NCI-H2029 (cell line): ENCODE data around the gene MTURN.
"Not testable (repeated sequence)": the region's sequence is repeated elsewhere in the genome, so short reads cannot be mapped to it uniquely, and the experiment has no call there.

Source experiments
- DNase-seq: peaks from one replicate; lab custom pipeline; 2025; lab: John Stamatoyannopoulos, UW

MTURN gene

GRCh38 chr7:30180718-30181117, 45.9 kb downstream of the MTURN start:
- no peak for DNase-seq

GRCh38 chr7:30181211-30181610, 46.4 kb downstream of the MTURN start:
- no peak for DNase-seq

- no peak for DNase-seq
Measured at GRCh38 chr7:30181736-30182522, 47.1 kb downstream of the MTURN start.

GRCh38 chr7:30182814-30183213, 48.0 kb downstream of the MTURN start:
- no peak for DNase-seq

- no peak for DNase-seq
Measured at GRCh38 chr7:30183749-30184369, 49.1 kb downstream of the MTURN start.

GRCh38 chr7:30184791-30185487, 50.2 kb downstream of the MTURN start:
- no peak for DNase-seq

- DNase-seq, result no peak
Measured at GRCh38 chr7:30185496-30185895, 50.7 kb downstream of the MTURN start.

GRCh38 chr7:30186725-30187124, 51.9 kb downstream of the MTURN start:
- DNase-seq, result no peak

- DNase-seq, result no peak
Measured at GRCh38 chr7:30187513-30187912, 52.7 kb downstream of the MTURN start.

GRCh38 chr7:30188381-30188780, 53.6 kb downstream of the MTURN start:
- DNase-seq, result not testable (repeated sequence)

- DNase-seq, result no peak
Measured at GRCh38 chr7:30188811-30189210, 54.0 kb downstream of the MTURN start.

- DNase-seq, result no peak
Measured at GRCh38 chr7:30191809-30192208, 57.0 kb downstream of the MTURN start.

- DNase-seq, result no peak
Measured at GRCh38 chr7:30193336-30193943, 58.7 kb downstream of the MTURN start.

- no peak for DNase-seq
Measured at GRCh38 chr7:30196408-30196807, 61.6 kb downstream of the MTURN start.

GRCh38 chr7:30197438-30197837, 62.7 kb downstream of the MTURN start:
- DNase-seq, result no peak

- no peak for DNase-seq
Measured at GRCh38 chr7:30199271-30199670, 64.5 kb downstream of the MTURN start.

- DNase-seq, result no peak
Measured at GRCh38 chr7:30200591-30200990, 65.8 kb downstream of the MTURN start.

GRCh38 chr7:30201161-30201666, 66.4 kb downstream of the MTURN start:
- no peak for DNase-seq

- no peak for DNase-seq
Measured at GRCh38 chr7:30201921-30202320, 67.1 kb downstream of the MTURN start.

- no peak for DNase-seq
Measured at GRCh38 chr7:30202671-30203070, 67.9 kb downstream of the MTURN start.

- no peak for DNase-seq
Measured at GRCh38 chr7:30206491-30206890, 71.7 kb downstream of the MTURN start.

GRCh38 chr7:30206942-30207341, 72.2 kb downstream of the MTURN start:
- DNase-seq, result no peak
